Kidney (tissue), 14 donors: ENCODE data around the gene FAM210A. TPM values are rescaled to one million over a fixed set of nuclear protein-coding genes. Genes with fewer than 3 reads are reported as not detected.
A peak's percentile ranks its signal among the peaks of the same experiment; 100 is the strongest.

Source experiments
- DNase-seq, 5 donors: peaks; one replicate each; pipeline ENCODE4 v3.0.0-alpha.2; 2013 to 2020
- FAIRE-seq: peaks from 2 replicates; lab custom pipeline; 2012; peaks lifted over from hg19 to GRCh38; lab: Jason Lieb, UNC
- H3K27ac ChIP-seq, 2 donors: one replicate each; pipeline ENCODE4 v1.7.0; 2013; ENCODE audit warnings: low read depth in 2 of 2, low read length in 2 of 2, inconsistent platforms in 1 of 2
- H3K27me3 ChIP-seq: one replicate; pipeline ENCODE4 v1.7.1; 2013; ENCODE audit warnings: low read length, inconsistent platforms; ENCODE audit not compliant: control insufficient read depth, insufficient read depth
- H3K36me3 ChIP-seq, 3 donors: one replicate each; pipeline versions ENCODE4 v1.7.0 to v1.7.1; 2013; ENCODE audit warnings: low read length in 3 of 3, control low read depth in 1 of 3, inconsistent platforms in 1 of 3; ENCODE audit not compliant: insufficient read depth in 3 of 3, control insufficient read depth in 2 of 3
- H3K4me1 ChIP-seq, 3 donors: one replicate each; pipeline versions ENCODE4 v1.7.0 to v1.7.1; 2013; ENCODE audit warnings: low read length in 3 of 3, inconsistent platforms in 1 of 3, low read depth in 1 of 3; ENCODE audit not compliant: control insufficient read depth in 2 of 3, insufficient read depth in 2 of 3
- H3K4me3 ChIP-seq, 3 donors: one replicate each; pipeline versions ENCODE4 v1.7.0 to v1.8.1; 2013; ENCODE audit warnings: low read length in 3 of 3, control low read depth in 1 of 3, inconsistent platforms in 1 of 3
- H3K9ac ChIP-seq, 3 donors: one replicate each; pipeline versions ENCODE4 v1.7.0 to v1.7.1; 2013; ENCODE audit warnings: low read length in 3 of 3, control low read depth in 1 of 3, inconsistent platforms in 1 of 3
- H3K9me3 ChIP-seq, 3 donors: one replicate each; pipeline versions ENCODE4 v1.7.0 to v1.7.1; 2013; ENCODE audit warnings: low read length in 3 of 3, control low read depth in 1 of 3, inconsistent platforms in 1 of 3; ENCODE audit not compliant: control insufficient read depth in 2 of 3, insufficient read depth in 1 of 3
- intact Hi-C: fragments of 100-400 bp; cut with DNase I; formaldehyde crosslinking; loops from one replicate; pipeline ENCODE4 v1.11.1; 2022
- polyA plus RNA-seq: library from polyadenylated mRNA; stranded (reverse); fragments of 350-450 nt; fragmentation: Illumina TruSeq; extraction: RNeasy Lipid Tissue Mini Kit (QIAGEN cat#74804); gene quantifications from one replicate; pipeline ENCODE4 v1.2.3, GENCODE V29; 2014; ENCODE audit warnings: low read depth, low replicate concordance; ENCODE audit not compliant: insufficient read depth
- total RNA-seq: library from RNA; stranded (reverse); fragmentation: NEBNext Ultra II Directional; extraction: Animal tissue kit (Norgen Biotek cat#: 25700); gene quantifications from one replicate; pipeline ENCODE4 v1.2.1, GENCODE V29; 2021
- TF ChIP-seq, protein P1 (sequence below): IDR thresholded peaks from 3 replicates; pipeline ENCODE4 v1.5.1; 2012; ENCODE audit warnings: mild to moderate bottlenecking, moderate library complexity, borderline replicate concordance; ENCODE audit not compliant: insufficient read depth; ENCODE audit errors: extremely low read depth
- donor health status: control.
- donor health status: control.
- donor health status: control.
- donor health status: control.
- donor health status: control.
- donor health status: DM: yes; HTN: yes; CAD: no.
- donor health status: Normal renal cell carcinoma (clear cell type).

FAM210A gene
- total and polyA plus RNA-seq, 2 donors from 2014 or later, result 13.7 to 18.0 TPM

DNA sequence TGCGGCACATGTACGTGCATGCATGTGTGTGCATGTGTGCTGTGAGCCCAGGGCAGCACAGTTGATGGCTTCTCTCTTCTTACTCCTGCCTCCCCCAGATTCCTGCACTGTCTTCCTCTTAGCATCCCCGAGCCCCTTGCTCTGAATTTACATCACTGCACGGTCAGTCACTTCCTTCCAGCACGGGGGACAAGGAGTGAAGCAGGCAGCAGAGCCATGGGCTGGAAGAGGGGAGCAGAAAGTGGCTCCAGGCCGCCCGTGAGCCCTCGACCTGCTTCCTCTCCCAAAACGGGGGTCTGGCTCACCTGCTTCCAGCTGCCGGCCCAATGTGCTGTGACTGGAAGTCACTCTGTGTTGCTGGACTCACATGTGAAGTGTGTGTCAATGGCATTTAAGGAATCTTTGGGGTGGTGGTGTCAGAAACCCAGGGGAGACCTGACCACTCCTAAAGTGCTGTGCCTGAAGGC, 106.1 kb downstream of the FAM210A start:
- intact Hi-C loops, result no loop called here
- DNase-seq, result no peak
- no peaks in the 10 kb centered on the region for H3K4me1 ChIP-seq
- no peaks in the 10 kb centered on the region for H3K27me3 ChIP-seq
- no peaks in the 10 kb centered on the region for H3K9me3 ChIP-seq
- TF ChIP-seq, protein P1, sequence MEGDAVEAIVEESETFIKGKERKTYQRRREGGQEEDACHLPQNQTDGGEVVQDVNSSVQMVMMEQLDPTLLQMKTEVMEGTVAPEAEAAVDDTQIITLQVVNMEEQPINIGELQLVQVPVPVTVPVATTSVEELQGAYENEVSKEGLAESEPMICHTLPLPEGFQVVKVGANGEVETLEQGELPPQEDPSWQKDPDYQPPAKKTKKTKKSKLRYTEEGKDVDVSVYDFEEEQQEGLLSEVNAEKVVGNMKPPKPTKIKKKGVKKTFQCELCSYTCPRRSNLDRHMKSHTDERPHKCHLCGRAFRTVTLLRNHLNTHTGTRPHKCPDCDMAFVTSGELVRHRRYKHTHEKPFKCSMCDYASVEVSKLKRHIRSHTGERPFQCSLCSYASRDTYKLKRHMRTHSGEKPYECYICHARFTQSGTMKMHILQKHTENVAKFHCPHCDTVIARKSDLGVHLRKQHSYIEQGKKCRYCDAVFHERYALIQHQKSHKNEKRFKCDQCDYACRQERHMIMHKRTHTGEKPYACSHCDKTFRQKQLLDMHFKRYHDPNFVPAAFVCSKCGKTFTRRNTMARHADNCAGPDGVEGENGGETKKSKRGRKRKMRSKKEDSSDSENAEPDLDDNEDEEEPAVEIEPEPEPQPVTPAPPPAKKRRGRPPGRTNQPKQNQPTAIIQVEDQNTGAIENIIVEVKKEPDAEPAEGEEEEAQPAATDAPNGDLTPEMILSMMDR, result no peak
- H3K4me3 ChIP-seq, result no peak overlapping the region
- no peak overlapping the region for H3K27ac ChIP-seq
- no peaks in the 10 kb centered on the region for H3K36me3 ChIP-seq
- FAIRE-seq, result no peak
- no peak overlapping the region for H3K9ac ChIP-seq

DNA sequence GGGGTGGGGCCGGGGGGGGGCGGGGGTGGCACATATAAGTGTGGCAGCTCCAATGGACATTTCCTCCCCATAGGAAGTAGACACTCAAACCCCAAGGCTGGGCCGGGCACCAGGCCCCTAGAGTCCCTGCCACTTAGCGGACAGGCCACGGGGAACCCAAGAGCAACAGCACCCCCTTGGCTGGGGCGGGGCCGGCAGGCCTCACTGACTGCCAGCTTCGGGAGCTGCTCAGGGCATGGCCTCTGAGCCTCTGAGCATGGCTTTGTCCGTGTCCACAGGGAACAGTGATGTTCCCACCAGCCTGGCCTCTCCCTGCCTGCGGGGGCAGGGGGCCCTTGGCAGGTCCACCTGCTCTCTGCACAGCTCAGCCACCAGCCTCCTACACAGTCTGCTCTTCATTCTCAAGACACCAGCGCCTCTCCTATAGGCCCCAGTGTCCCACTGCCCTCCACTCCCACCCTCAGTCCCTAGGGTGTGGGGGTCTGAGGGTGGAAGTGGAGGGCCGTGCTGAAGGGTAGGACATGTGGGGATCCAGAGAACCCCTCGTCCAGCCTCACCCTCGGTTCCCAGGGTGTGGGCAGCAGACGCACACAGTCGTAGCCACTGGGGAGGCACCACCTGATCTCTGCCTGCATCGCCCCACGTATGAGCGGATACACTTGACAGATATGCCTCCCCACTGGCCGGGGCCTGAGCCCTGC, 106.7 kb downstream of the FAM210A start:
- Histone ChIP-seq H3K27ac (no peak overlapping the region), H3K9me3 (no peaks in the 10 kb centered on the region), H3K4me3 (no peak overlapping the region), H3K36me3 (no peaks in the 10 kb centered on the region), H3K4me1 (no peaks in the 10 kb centered on the region), H3K27me3 (no peaks in the 10 kb centered on the region), H3K9ac (no peak overlapping the region)
- DNase-seq, result peak in 1 of 5 donors; percentile 76
- FAIRE-seq, result no peak
- TF ChIP-seq, protein P1, result no peak
- intact Hi-C loops, result no loop called here

DNA sequence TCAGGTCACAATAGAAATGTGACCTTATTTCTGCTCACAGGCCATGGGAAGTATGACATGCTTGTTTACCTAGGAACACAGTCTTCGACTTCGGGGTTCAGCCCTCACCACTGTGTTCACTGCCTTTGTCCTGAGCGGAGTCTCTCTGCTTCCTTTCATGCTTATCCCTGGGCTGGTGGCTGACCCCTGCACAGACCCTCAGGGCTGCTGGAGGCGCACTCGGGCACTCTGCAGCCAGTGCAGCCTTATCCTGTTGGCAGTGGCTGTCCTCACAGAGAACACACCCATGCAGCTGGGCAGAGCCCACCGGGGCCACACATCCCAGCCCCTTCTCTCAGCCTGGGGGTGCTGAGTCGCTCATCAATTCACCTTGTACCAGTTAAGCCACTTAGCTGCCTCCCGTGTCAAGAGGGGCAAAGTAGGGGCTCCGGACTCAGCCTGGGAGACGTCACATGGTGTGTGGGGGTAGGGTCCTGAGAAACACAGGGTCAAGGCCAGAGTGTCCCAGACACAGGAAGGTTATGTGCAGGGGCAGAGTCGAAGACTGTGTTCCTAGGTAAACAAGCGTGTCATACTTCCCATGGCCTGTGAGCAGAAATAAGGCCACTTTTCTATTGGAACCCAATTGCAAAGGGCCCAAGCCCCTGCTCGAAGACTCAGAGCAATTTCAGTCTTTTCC, 107.5 kb downstream of the FAM210A start:
- Histone ChIP-seq H3K27ac (no peak overlapping the region), H3K9ac (no peak overlapping the region), H3K4me1 (no peaks in the 10 kb centered on the region), H3K36me3 (no peaks in the 10 kb centered on the region), H3K9me3 (no peaks in the 10 kb centered on the region), H3K27me3 (no peaks in the 10 kb centered on the region), H3K4me3 (no peak overlapping the region)
- intact Hi-C loops, result no loop called here
- FAIRE-seq (no peak), DNase-seq (peak in 1 of 5 donors; percentile 27)
- TF ChIP-seq, protein P1, result no peak
